ENCODE data around the gene RMND1. TPM values are rescaled to one million over a fixed set of nuclear protein-coding genes. Genes with fewer than 3 reads are reported as not detected.

Gene RMND1
- total RNA-seq, 1 donor from 2014 or later = 27.4 TPM

DNA sequence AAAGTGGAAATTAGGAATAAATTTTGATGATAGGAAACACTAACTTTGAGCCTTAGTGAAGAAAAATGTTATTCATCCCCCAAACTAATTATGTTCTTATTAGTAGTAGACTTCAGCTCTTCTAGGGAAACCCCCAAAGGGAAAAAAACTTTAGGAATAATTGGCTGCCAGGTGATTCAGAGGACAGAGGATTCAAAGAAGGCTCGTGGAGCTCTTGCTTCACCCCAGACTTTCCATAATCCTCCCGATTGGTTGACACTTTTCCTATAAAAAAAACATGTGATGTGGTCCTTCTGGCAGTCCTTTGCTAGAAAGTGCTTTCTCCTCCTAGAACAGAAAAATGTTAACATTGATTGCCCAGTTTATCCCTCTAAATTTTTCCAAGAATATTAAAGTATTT is 36.3 kb upstream of the RMND1 start:
- Mint-ChIP-seq H3K9me3 (no peaks in the 10 kb centered on the region), H3K4me1 (peaks cover 3% of the 10 kb centered on the region), H3K27me3 (ENCODE audit: low read depth) (peaks cover 9% of the 10 kb centered on the region), H3K27ac (ENCODE audit: unreplicated experiment) (no peak overlapping the region), H3K4me3 (no peak overlapping the region), H3K36me3 (ENCODE audit: low read depth) (no peaks in the 10 kb centered on the region)
- TF ChIP-seq CTCF (conservative IDR thresholded peaks at IDR 0.05) = no peak
- no peak for DNase-seq (ENCODE audit: low read depth, low spot score)

DNA sequence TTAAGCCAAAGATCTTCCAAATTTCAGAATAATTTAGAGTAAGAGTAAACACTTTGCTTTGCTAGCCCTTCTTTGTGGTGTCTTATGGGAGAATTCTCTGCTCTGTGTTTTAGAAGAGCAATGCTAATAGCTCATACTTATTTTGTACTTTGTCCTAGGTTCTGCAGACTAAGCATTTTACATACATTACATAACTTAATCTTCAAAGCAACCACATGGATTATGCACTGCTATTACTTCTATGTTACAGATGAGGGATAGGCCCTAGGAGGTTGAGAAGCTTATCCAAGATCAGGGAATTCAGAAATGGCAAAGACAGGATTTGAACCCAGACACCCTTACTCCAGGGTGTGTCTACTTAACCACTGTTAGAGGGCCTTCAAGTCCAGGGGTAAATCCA is 32.1 kb upstream of the RMND1 start:
- no peak for TF ChIP-seq CTCF (conservative IDR thresholded peaks at IDR 0.05)
- no peaks in the 10 kb centered on the region for H3K9me3 Mint-ChIP-seq
- H3K4me3 Mint-ChIP-seq = no peak overlapping the region
- H3K4me1 Mint-ChIP-seq = no peaks in the 10 kb centered on the region
- H3K36me3 Mint-ChIP-seq (ENCODE audit: low read depth) = no peaks in the 10 kb centered on the region
- no peak overlapping the region for H3K27ac Mint-ChIP-seq (ENCODE audit: unreplicated experiment)
- DNase-seq (ENCODE audit: low read depth, low spot score) = no peak
- H3K27me3 Mint-ChIP-seq (ENCODE audit: low read depth) = no peaks in the 10 kb centered on the region

DNA sequence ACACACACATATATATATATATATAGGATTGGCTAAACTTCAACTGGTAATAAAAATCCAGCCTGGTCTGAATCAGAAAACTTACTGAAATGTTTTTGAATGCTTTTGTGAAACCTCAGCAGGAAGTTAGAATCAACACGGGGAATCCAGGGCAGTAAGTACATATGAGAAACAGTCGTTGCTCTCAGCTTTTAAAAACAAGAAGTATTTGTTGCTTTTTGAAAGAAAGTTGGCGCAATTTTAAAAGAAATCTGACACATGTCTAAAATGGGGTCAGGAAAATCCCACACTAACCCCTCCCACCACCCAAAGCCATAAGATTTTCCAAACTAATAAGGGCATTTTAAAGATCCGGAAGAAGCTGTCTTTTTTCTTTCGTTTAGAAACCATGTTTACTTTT is 30.4 kb upstream of the RMND1 start:
- TF ChIP-seq CTCF (conservative IDR thresholded peaks at IDR 0.05) = no peak
- Mint-ChIP-seq H3K36me3 (ENCODE audit: low read depth) (no peaks in the 10 kb centered on the region), H3K4me3 (no peak overlapping the region), H3K27ac (ENCODE audit: unreplicated experiment) (no peak overlapping the region), H3K9me3 (no peaks in the 10 kb centered on the region), H3K4me1 (no peaks in the 10 kb centered on the region), H3K27me3 (ENCODE audit: low read depth) (no peaks in the 10 kb centered on the region)
- no peak for DNase-seq (ENCODE audit: low read depth, low spot score)

DNA sequence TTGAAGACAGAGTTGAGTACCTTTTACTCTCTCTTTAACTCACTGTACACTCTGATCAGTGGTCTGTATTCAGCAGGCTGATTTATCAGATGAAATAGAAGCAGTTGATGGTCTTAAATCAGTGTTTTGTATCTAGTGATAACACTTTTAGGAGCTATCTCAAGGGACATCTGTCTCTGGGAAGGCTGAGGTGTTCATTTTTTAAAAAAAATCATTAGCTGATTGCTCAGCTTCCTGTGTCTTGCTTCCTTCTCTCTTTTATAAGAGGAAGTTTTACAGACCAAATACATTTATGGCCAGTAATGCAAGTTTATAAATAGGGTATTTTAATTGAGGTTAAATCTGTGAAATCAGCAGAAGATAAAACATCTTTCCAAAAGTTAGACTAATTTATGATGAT is 29.9 kb upstream of the RMND1 start:
- Mint-ChIP-seq H3K27me3 (ENCODE audit: low read depth) (no peaks in the 10 kb centered on the region), H3K9me3 (no peaks in the 10 kb centered on the region), H3K36me3 (ENCODE audit: low read depth) (no peaks in the 10 kb centered on the region), H3K27ac (ENCODE audit: unreplicated experiment) (no peak overlapping the region), H3K4me1 (no peaks in the 10 kb centered on the region), H3K4me3 (no peak overlapping the region)
- DNase-seq (ENCODE audit: low read depth, low spot score) = no peak
- no peak for TF ChIP-seq CTCF (conservative IDR thresholded peaks at IDR 0.05)

DNA sequence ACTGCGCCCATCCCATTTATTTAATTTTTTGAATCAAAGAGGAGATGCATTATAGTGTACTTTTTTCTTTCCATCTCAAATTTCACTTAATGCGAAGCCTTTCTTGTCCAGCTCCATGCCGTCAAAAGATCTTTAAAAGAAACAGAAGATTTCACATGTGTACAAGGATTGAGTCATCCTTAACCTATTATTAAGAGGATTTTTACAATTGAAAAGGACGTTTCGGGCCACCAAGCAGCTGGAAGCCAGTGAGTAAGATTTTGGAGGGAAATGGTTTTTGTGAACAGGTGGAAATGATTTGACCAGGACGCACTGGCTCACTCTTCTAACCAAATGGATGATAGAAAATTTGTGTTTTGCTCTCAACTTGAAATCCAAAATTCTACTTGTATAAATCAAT is 26.7 kb upstream of the RMND1 start:
- no peak for DNase-seq (ENCODE audit: low read depth, low spot score)
- Mint-ChIP-seq H3K9me3 (no peaks in the 10 kb centered on the region), H3K27ac (ENCODE audit: unreplicated experiment) (no peak overlapping the region), H3K4me3 (no peak overlapping the region), H3K4me1 (peaks cover 8% of the 10 kb centered on the region), H3K27me3 (ENCODE audit: low read depth) (no peaks in the 10 kb centered on the region), H3K36me3 (ENCODE audit: low read depth) (no peaks in the 10 kb centered on the region)
- no peak for TF ChIP-seq CTCF (conservative IDR thresholded peaks at IDR 0.05)

DNA sequence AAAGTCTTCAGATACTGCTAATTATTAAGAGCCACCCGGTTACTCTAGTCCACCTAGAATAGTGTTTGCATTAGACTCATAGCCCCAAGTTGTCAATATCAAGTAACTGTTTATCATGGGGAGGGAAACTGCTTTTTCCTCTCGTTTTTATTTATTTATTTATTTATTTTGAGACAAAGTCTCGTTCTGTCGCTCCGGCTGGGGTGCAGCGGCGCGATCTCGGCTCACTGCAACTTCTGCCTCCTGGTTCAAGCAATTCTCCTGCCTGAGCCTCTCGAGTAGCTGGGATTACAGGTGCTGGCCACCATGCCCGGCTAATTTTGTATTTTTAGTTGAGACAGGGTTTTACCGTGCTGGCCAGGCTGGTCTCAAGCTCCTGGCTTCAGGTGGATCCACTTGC is 25.8 kb upstream of the RMND1 start:
- DNase-seq (ENCODE audit: low read depth, low spot score) = no peak
- H3K27ac Mint-ChIP-seq (ENCODE audit: unreplicated experiment) = no peak overlapping the region
- no peaks in the 10 kb centered on the region for H3K27me3 Mint-ChIP-seq (ENCODE audit: low read depth)
- H3K4me1 Mint-ChIP-seq = peaks cover 8% of the 10 kb centered on the region
- no peaks in the 10 kb centered on the region for H3K36me3 Mint-ChIP-seq (ENCODE audit: low read depth)
- TF ChIP-seq CTCF (conservative IDR thresholded peaks at IDR 0.05) = no peak
- no peaks in the 10 kb centered on the region for H3K9me3 Mint-ChIP-seq
- no peak overlapping the region for H3K4me3 Mint-ChIP-seq

All from neural crest cell (in vitro differentiated cells).